Measurements from ENCODE around the gene DOCK1. TPM values are rescaled to one million over a fixed set of nuclear protein-coding genes. Genes with fewer than 3 reads are reported as not detected.

Gene DOCK1
- total and polyA plus RNA-seq, 2 experiments from 2014 or later: 22.8 to 45.6 TPM

- no peaks in the 10 kb centered on the region for H3K9me3 ChIP-seq (ENCODE audit: low read depth)
- no peaks in the 10 kb centered on the region for H3K9me2 ChIP-seq (ENCODE audit: insufficient read depth)
- H2AFZ ChIP-seq: no peak overlapping the region
- no peaks in the 10 kb centered on the region for H3K27me3 ChIP-seq (replicated peaks; ENCODE audit: insufficient read depth)
- WGBS, 2 experiments (ENCODE audit: low coverage in 1 of 2, low lambda C conversion rate in 2 of 2, missing lambda C conversion rate in 2 of 2): 95 to 97% methylated on average over 6 of the region's 6 CpGs
- H3K36me3 ChIP-seq (ENCODE audit: low read depth): peaks cover 3% of the 10 kb centered on the region; the same call in 1 of the 2 replicates
- no peaks in the 10 kb centered on the region for H3F3A ChIP-seq (ENCODE audit: insufficient read depth)
- H3K27ac ChIP-seq: no peak overlapping the region
- no peak overlapping the region for H3K4me3 ChIP-seq
- no peaks in the 10 kb centered on the region for H4K20me1 ChIP-seq (ENCODE audit: insufficient read depth)
- H3K9ac ChIP-seq: no peak overlapping the region
- no peak for DNase-seq
- in situ Hi-C loops (cut with MboI): no loop called here
- H3K4me1 ChIP-seq (ENCODE audit: insufficient read depth): no peaks in the 10 kb centered on the region
- H3K79me2 ChIP-seq (ENCODE audit: insufficient read depth): no peaks in the 10 kb centered on the region
- no peak overlapping the region for H3K4me2 ChIP-seq (ENCODE audit: unreplicated experiment)
- TF ChIP-seq EZH2 (IDR thresholded peaks at IDR 0.05; ENCODE audit: insufficient read depth, poor library complexity, severe bottlenecking): no peak
- no peak for TF ChIP-seq EZH2phosphoT487 (IDR thresholded peaks at IDR 0.05; ENCODE audit: insufficient read depth, low read depth)
These were observed 347.6 kb downstream of the DOCK1 start for GRCh38 chr10:127252818-127253217.

- WGBS, 2 experiments (ENCODE audit: low coverage in 1 of 2, low lambda C conversion rate in 2 of 2, missing lambda C conversion rate in 2 of 2): 63 to 68% methylated on average over 3 of the region's 3 CpGs
- no peak overlapping the region for H3K27ac ChIP-seq
These were observed 349.0 kb downstream of the DOCK1 start for GRCh38 chr10:127254276-127254675.

DNA sequence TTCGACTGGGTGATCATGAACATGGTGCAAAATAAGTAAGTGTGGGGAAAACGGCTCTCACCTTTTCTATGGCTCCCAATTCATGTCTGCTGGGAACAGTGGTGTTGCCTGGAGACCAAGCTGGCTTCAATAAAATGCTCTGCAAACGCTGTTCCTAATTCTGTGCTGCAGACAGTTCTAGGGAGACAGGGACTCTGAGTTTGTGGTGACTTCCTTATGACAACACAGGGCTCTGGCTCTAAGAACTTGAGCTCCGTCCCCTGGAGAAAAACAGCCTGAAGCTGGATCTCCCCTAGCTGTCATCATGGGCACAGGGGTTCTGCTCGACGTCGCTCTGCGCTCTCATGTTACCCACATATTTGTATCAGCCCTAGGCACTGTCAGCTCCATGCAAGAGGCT, 352.2 kb downstream of the DOCK1 start:
- Histone ChIP-seq H3K79me2 (ENCODE audit: insufficient read depth) (no peaks in the 10 kb centered on the region), H3K9me2 (ENCODE audit: insufficient read depth) (no peaks in the 10 kb centered on the region), H3K4me3 (no peak overlapping the region), H3K27me3 (replicated peaks; ENCODE audit: insufficient read depth) (no peaks in the 10 kb centered on the region), H3K4me2 (ENCODE audit: unreplicated experiment) (no peak overlapping the region), H3K27ac (no peak overlapping the region), H2AFZ (no peak overlapping the region), H3K9ac (no peak overlapping the region), H3K9me3 (ENCODE audit: low read depth) (no peaks in the 10 kb centered on the region), H3K4me1 (ENCODE audit: insufficient read depth) (no peaks in the 10 kb centered on the region), H4K20me1 (ENCODE audit: insufficient read depth) (no peaks in the 10 kb centered on the region), H3F3A (ENCODE audit: insufficient read depth) (no peaks in the 10 kb centered on the region), H3K36me3 (ENCODE audit: low read depth) (peaks cover 5% of the 10 kb centered on the region; the same call in 1 of the 2 replicates)
- 74% methylated on average over 8 of the region's 8 CpGs for WGBS, 2 experiments (ENCODE audit: low coverage in 1 of 2, low lambda C conversion rate in 2 of 2, missing lambda C conversion rate in 2 of 2)
- no peak for TF ChIP-seq EZH2phosphoT487 (IDR thresholded peaks at IDR 0.05; ENCODE audit: insufficient read depth, low read depth)
- TF ChIP-seq EZH2 (IDR thresholded peaks at IDR 0.05; ENCODE audit: insufficient read depth, poor library complexity, severe bottlenecking): no peak
- DNase-seq: no peak
- in situ Hi-C loops (cut with MboI): no loop called here

More at GRCh38 chr10:127254276-127254675, 349.0 kb downstream of the DOCK1 start:
- no peak overlapping the region for H3K9ac ChIP-seq
- no peaks in the 10 kb centered on the region for H3K27me3 ChIP-seq (replicated peaks; ENCODE audit: insufficient read depth)
- peaks cover 5% of the 10 kb centered on the region; the same call in 1 of the 2 replicates for H3K36me3 ChIP-seq (ENCODE audit: low read depth)
- in situ Hi-C loops (cut with MboI): no loop called here
- no peaks in the 10 kb centered on the region for H3K79me2 ChIP-seq (ENCODE audit: insufficient read depth)
- no peaks in the 10 kb centered on the region for H3K4me1 ChIP-seq (ENCODE audit: insufficient read depth)
- no peaks in the 10 kb centered on the region for H3K9me2 ChIP-seq (ENCODE audit: insufficient read depth)
- no peaks in the 10 kb centered on the region for H4K20me1 ChIP-seq (ENCODE audit: insufficient read depth)
- H3K9me3 ChIP-seq (ENCODE audit: low read depth): no peaks in the 10 kb centered on the region
- H2AFZ ChIP-seq: no peak overlapping the region
- H3K4me3 ChIP-seq: no peak overlapping the region
- H3F3A ChIP-seq (ENCODE audit: insufficient read depth): no peaks in the 10 kb centered on the region
- H3K4me2 ChIP-seq (ENCODE audit: unreplicated experiment): no peak overlapping the region
- no peak for DNase-seq
- TF ChIP-seq EZH2phosphoT487 (IDR thresholded peaks at IDR 0.05; ENCODE audit: insufficient read depth, low read depth) (no peak), EZH2 (IDR thresholded peaks at IDR 0.05; ENCODE audit: insufficient read depth, poor library complexity, severe bottlenecking) (no peak)

GRCh38 chr10:127259347-127259746, 354.1 kb downstream of the DOCK1 start:
- no peaks in the 10 kb centered on the region for H3K4me1 ChIP-seq (ENCODE audit: insufficient read depth)
- H3K27me3 ChIP-seq (replicated peaks; ENCODE audit: insufficient read depth): no peaks in the 10 kb centered on the region
- no peaks in the 10 kb centered on the region for H4K20me1 ChIP-seq (ENCODE audit: insufficient read depth)
- no peak overlapping the region for H2AFZ ChIP-seq
- no peak overlapping the region for H3K4me2 ChIP-seq (ENCODE audit: unreplicated experiment)
- no peaks in the 10 kb centered on the region for H3F3A ChIP-seq (ENCODE audit: insufficient read depth)
- in situ Hi-C loops (cut with MboI): no loop called here
- H3K27ac ChIP-seq: no peak overlapping the region
- TF ChIP-seq EZH2 (IDR thresholded peaks at IDR 0.05; ENCODE audit: insufficient read depth, poor library complexity, severe bottlenecking): no peak
- TF ChIP-seq EZH2phosphoT487 (IDR thresholded peaks at IDR 0.05; ENCODE audit: insufficient read depth, low read depth): no peak
- no peak overlapping the region for H3K9ac ChIP-seq
- H3K36me3 ChIP-seq (ENCODE audit: low read depth): peaks cover 5% of the 10 kb centered on the region; the same call in 1 of the 2 replicates
- no peaks in the 10 kb centered on the region for H3K9me2 ChIP-seq (ENCODE audit: insufficient read depth)
- H3K79me2 ChIP-seq (ENCODE audit: insufficient read depth): no peaks in the 10 kb centered on the region
- no peak overlapping the region for H3K4me3 ChIP-seq
- H3K9me3 ChIP-seq (ENCODE audit: low read depth): no peaks in the 10 kb centered on the region
- no peak for DNase-seq
- 83 to 85% methylated on average over 11 of the region's 11 CpGs for WGBS, 2 experiments (ENCODE audit: low coverage in 1 of 2, low lambda C conversion rate in 2 of 2, missing lambda C conversion rate in 2 of 2)

- Histone ChIP-seq H3K4me1 (ENCODE audit: insufficient read depth) (no peaks in the 10 kb centered on the region), H3F3A (ENCODE audit: insufficient read depth) (no peaks in the 10 kb centered on the region), H3K27ac (no peak overlapping the region), H3K9me2 (ENCODE audit: insufficient read depth) (no peaks in the 10 kb centered on the region), H4K20me1 (ENCODE audit: insufficient read depth) (no peaks in the 10 kb centered on the region), H3K36me3 (ENCODE audit: low read depth) (peaks cover 4% of the 10 kb centered on the region; the same call in 1 of the 2 replicates), H3K9ac (no peak overlapping the region), H3K4me3 (no peak overlapping the region), H2AFZ (no peak overlapping the region), H3K4me2 (ENCODE audit: unreplicated experiment) (no peak overlapping the region), H3K27me3 (replicated peaks; ENCODE audit: insufficient read depth) (no peaks in the 10 kb centered on the region), H3K9me3 (ENCODE audit: low read depth) (no peaks in the 10 kb centered on the region), H3K79me2 (ENCODE audit: insufficient read depth) (no peaks in the 10 kb centered on the region)
- TF ChIP-seq EZH2phosphoT487 (IDR thresholded peaks at IDR 0.05; ENCODE audit: insufficient read depth, low read depth): no peak
- no peak for TF ChIP-seq EZH2 (IDR thresholded peaks at IDR 0.05; ENCODE audit: insufficient read depth, poor library complexity, severe bottlenecking)
- WGBS, 2 experiments (ENCODE audit: low coverage in 1 of 2, low lambda C conversion rate in 2 of 2, missing lambda C conversion rate in 2 of 2): 83 to 85% methylated on average over 7 of the region's 7 CpGs
- DNase-seq: no peak
- in situ Hi-C loops (cut with MboI): no loop called here
These were observed 357.4 kb downstream of the DOCK1 start for GRCh38 chr10:127262606-127263005.
